ENCODE data around the gene CDH13. TPM values are rescaled to one million over a fixed set of nuclear protein-coding genes. Genes with fewer than 3 reads are reported as not detected.

CDH13 gene
- total and polyA plus RNA-seq, 9 of the 15 experiments (the other 6 are each of a cell fraction or from before 2014, with no cell fraction given) = 0.03 TPM; not detected in 8

DNA sequence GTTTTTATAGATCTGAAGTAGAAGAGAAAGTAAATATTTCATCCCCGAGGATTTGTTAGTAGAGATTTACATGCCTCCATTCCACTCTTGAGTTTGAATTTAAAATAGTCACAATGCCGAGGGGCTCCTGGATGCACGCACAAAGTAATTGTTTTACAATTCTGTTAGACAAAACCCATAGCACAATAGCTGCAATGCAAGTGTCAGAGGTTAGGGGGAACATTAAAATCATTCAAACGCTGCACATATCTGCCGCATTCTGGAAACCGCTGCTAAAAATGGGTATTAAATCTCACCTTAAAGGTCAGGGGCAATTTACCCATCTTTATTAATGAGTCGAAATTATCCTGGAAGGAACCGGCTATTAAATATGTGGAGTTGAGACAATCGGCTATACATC, 652.5 kb downstream of the CDH13 start (continued):
- TF ChIP-seq, protein P1, sequence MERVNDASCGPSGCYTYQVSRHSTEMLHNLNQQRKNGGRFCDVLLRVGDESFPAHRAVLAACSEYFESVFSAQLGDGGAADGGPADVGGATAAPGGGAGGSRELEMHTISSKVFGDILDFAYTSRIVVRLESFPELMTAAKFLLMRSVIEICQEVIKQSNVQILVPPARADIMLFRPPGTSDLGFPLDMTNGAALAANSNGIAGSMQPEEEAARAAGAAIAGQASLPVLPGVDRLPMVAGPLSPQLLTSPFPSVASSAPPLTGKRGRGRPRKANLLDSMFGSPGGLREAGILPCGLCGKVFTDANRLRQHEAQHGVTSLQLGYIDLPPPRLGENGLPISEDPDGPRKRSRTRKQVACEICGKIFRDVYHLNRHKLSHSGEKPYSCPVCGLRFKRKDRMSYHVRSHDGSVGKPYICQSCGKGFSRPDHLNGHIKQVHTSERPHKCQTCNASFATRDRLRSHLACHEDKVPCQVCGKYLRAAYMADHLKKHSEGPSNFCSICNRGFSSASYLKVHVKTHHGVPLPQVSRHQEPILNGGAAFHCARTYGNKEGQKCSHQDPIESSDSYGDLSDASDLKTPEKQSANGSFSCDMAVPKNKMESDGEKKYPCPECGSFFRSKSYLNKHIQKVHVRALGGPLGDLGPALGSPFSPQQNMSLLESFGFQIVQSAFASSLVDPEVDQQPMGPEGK (CRISPR knock-in tag; IDR thresholded peaks at IDR 0.05; ENCODE audit: borderline replicate concordance) = no peak
- no peak for TF ChIP-seq FOXA3 (CRISPR knock-in tag; conservative IDR thresholded peaks at IDR 0.05 in 1 of 2, IDR thresholded peaks at IDR 0.05 in 1 of 2)
- TF ChIP-seq, protein P2, sequence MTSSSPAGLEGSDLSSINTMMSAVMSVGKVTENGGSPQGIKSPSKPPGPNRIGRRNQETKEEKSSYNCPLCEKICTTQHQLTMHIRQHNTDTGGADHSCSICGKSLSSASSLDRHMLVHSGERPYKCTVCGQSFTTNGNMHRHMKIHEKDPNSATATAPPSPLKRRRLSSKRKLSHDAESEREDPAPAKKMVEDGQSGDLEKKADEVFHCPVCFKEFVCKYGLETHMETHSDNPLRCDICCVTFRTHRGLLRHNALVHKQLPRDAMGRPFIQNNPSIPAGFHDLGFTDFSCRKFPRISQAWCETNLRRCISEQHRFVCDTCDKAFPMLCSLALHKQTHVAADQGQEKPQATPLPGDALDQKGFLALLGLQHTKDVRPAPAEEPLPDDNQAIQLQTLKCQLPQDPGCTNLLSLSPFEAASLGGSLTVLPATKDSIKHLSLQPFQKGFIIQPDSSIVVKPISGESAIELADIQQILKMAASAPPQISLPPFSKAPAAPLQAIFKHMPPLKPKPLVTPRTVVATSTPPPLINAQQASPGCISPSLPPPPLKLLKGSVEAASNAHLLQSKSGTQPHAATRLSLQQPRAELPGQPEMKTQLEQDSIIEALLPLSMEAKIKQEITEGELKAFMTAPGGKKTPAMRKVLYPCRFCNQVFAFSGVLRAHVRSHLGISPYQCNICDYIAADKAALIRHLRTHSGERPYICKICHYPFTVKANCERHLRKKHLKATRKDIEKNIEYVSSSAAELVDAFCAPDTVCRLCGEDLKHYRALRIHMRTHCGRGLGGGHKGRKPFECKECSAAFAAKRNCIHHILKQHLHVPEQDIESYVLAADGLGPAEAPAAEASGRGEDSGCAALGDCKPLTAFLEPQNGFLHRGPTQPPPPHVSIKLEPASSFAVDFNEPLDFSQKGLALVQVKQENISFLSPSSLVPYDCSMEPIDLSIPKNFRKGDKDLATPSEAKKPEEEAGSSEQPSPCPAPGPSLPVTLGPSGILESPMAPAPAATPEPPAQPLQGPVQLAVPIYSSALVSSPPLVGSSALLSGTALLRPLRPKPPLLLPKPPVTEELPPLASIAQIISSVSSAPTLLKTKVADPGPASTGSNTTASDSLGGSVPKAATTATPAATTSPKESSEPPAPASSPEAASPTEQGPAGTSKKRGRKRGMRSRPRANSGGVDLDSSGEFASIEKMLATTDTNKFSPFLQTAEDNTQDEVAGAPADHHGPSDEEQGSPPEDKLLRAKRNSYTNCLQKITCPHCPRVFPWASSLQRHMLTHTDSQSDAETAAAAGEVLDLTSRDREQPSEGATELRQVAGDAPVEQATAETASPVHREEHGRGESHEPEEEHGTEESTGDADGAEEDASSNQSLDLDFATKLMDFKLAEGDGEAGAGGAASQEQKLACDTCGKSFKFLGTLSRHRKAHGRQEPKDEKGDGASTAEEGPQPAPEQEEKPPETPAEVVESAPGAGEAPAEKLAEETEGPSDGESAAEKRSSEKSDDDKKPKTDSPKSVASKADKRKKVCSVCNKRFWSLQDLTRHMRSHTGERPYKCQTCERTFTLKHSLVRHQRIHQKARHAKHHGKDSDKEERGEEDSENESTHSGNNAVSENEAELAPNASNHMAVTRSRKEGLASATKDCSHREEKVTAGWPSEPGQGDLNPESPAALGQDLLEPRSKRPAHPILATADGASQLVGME (CRISPR knock-in tag; IDR thresholded peaks at IDR 0.05) = no peak
- TF ChIP-seq KDM2B (CRISPR knock-in tag; IDR thresholded peaks at IDR 0.05) = no peak
- no peak for TF ChIP-seq TEAD4 (IDR thresholded peaks at IDR 0.05; ENCODE audit: low read length)
- TF ChIP-seq TEAD4 (CRISPR knock-in tag; IDR thresholded peaks at IDR 0.05; ENCODE audit: borderline replicate concordance) = no peak
- no peak for TF ChIP-seq NFYB (IDR thresholded peaks at IDR 0.05; ENCODE audit: extremely low read depth, insufficient read length)
- no peak for TF ChIP-seq ZNF274 (IDR thresholded peaks at IDR 0.05; ENCODE audit: borderline replicate concordance, low read depth, low read length)

Measured in K562 (cell line).